ENCODE results near the gene MID1.

DNA sequence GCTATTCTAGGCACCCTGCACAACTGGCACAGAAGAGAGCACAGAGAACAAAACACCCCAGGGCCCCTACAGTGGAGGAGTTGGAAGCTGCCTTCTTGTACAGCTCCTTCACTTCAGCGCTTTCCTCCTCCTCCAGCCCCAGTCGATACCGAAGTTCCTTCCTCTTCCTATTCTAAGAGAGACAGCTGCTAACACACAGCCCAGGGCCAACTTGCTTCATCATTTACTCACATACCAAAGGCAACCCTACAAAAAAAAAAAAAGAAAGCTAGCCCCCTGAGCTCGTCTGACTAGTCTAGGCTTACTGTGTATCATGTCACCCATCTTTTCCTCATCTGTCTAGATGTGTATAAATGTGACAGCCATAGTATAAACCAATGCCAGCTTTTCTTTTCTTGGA lies 64.5 kb downstream of the MID1 start:
- no peak for TF ChIP-seq ZNF777 (tag by site-specific recombination; IDR thresholded peaks at IDR 0.05; ENCODE audit: borderline replicate concordance)
- TF ChIP-seq, protein P1, sequence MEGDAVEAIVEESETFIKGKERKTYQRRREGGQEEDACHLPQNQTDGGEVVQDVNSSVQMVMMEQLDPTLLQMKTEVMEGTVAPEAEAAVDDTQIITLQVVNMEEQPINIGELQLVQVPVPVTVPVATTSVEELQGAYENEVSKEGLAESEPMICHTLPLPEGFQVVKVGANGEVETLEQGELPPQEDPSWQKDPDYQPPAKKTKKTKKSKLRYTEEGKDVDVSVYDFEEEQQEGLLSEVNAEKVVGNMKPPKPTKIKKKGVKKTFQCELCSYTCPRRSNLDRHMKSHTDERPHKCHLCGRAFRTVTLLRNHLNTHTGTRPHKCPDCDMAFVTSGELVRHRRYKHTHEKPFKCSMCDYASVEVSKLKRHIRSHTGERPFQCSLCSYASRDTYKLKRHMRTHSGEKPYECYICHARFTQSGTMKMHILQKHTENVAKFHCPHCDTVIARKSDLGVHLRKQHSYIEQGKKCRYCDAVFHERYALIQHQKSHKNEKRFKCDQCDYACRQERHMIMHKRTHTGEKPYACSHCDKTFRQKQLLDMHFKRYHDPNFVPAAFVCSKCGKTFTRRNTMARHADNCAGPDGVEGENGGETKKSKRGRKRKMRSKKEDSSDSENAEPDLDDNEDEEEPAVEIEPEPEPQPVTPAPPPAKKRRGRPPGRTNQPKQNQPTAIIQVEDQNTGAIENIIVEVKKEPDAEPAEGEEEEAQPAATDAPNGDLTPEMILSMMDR (tag by site-specific recombination; IDR thresholded peaks at IDR 0.05) = no peak
